Measurements from ENCODE around the gene TRIM36. TPM values are rescaled to one million over a fixed set of nuclear protein-coding genes. Genes with fewer than 3 reads are reported as not detected.

TRIM36 gene
- total RNA-seq, 1 donor from 2014 or later = 1.3 TPM

DNA sequence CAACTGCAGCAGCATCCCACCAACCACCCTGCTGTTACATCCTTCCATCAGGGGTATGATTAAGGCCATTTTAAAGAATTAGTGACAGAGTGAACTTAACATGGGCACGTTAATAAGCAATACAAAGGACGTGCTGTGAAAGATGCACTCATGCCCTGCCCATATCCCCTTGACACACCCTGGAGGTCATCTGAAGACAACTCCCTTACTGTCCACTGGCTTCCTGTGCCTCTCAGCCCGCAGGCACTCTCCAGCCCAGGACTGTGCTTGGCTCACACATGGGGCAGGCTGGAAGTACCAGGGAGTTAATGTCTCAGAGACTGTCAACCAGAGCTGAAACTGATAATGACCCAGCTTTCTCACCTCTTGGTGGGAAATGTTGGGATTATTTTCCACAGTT, 81.8 kb downstream of the TRIM36 start:
- Mint-ChIP-seq H3K4me1 (no peaks in the 10 kb centered on the region), H3K4me3 (no peak overlapping the region), H3K27ac (no peak overlapping the region), H3K9me3 (peaks cover 9% of the 10 kb centered on the region), H3K36me3 (no peaks in the 10 kb centered on the region), H3K27me3 (ENCODE audit: low read depth) (peaks cover 10% of the 10 kb centered on the region)
- TF ChIP-seq, protein P1, sequence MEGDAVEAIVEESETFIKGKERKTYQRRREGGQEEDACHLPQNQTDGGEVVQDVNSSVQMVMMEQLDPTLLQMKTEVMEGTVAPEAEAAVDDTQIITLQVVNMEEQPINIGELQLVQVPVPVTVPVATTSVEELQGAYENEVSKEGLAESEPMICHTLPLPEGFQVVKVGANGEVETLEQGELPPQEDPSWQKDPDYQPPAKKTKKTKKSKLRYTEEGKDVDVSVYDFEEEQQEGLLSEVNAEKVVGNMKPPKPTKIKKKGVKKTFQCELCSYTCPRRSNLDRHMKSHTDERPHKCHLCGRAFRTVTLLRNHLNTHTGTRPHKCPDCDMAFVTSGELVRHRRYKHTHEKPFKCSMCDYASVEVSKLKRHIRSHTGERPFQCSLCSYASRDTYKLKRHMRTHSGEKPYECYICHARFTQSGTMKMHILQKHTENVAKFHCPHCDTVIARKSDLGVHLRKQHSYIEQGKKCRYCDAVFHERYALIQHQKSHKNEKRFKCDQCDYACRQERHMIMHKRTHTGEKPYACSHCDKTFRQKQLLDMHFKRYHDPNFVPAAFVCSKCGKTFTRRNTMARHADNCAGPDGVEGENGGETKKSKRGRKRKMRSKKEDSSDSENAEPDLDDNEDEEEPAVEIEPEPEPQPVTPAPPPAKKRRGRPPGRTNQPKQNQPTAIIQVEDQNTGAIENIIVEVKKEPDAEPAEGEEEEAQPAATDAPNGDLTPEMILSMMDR (IDR thresholded peaks at IDR 0.05; ENCODE audit: unreplicated experiment) = no peak
- DNase-seq (ENCODE audit: low spot score in 2 of 2, unreplicated experiment in 2 of 2) = no peak

DNA sequence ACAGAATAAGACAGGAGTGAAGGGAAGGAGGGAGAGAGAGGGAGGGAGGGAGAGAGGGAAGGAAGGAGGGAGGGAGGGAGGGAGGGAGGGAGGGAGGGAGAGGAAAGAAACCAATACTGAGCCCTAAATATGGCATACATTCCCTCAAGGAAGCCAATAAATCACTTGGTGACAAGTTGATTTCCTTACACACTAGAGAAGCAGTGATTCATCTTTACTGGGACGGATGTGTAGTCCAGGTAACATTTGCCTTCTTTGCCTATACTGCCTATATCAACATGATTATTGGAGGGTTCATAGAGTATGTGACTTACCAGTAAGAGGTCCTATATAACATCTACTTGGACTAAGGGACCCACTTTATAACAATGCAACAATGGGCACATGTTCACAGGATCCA, 83.2 kb downstream of the TRIM36 start:
- Mint-ChIP-seq H3K4me3 (no peak overlapping the region), H3K27ac (no peak overlapping the region), H3K9me3 (peaks cover 9% of the 10 kb centered on the region), H3K36me3 (no peaks in the 10 kb centered on the region), H3K27me3 (ENCODE audit: low read depth) (peaks cover 14% of the 10 kb centered on the region), H3K4me1 (no peaks in the 10 kb centered on the region)
- TF ChIP-seq, protein P1 (IDR thresholded peaks at IDR 0.05; ENCODE audit: unreplicated experiment) = no peak
- no peak for DNase-seq (ENCODE audit: low spot score in 2 of 2, unreplicated experiment in 2 of 2)

DNA sequence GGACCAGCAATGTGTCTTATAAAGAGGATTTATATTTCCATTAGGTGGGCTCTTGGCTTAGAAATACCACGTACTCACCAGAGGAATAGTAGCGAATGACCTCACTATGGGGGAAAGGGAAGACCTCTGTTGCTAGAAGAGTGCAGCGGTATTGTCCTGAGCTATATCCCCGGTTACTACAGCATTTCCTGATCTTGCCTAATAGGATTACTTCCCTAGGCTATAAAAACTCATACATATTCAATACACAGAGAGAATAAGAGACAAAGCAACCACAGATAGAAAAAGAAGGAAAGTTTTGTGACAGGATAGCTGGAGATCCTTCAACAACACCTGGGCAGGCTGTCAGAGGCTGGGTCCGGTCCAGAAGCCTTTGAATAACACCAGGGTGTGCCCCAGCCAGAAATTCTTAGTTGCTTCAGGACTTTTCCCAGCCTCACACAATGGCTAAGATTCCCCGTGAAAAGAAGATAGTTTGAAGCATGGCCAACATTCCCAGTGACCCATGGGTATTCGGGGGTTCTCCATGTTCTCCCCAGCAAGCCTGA, 85.4 kb downstream of the TRIM36 start:
- TF ChIP-seq, protein P1 (IDR thresholded peaks at IDR 0.05; ENCODE audit: unreplicated experiment) = no peak
- Mint-ChIP-seq H3K27ac (no peak overlapping the region), H3K4me3 (no peak overlapping the region), H3K36me3 (no peaks in the 10 kb centered on the region), H3K9me3 (peaks cover 9% of the 10 kb centered on the region), H3K4me1 (no peaks in the 10 kb centered on the region), H3K27me3 (ENCODE audit: low read depth) (peaks cover 15% of the 10 kb centered on the region)
- no peak for DNase-seq (ENCODE audit: low spot score in 2 of 2, unreplicated experiment in 2 of 2)

DNA sequence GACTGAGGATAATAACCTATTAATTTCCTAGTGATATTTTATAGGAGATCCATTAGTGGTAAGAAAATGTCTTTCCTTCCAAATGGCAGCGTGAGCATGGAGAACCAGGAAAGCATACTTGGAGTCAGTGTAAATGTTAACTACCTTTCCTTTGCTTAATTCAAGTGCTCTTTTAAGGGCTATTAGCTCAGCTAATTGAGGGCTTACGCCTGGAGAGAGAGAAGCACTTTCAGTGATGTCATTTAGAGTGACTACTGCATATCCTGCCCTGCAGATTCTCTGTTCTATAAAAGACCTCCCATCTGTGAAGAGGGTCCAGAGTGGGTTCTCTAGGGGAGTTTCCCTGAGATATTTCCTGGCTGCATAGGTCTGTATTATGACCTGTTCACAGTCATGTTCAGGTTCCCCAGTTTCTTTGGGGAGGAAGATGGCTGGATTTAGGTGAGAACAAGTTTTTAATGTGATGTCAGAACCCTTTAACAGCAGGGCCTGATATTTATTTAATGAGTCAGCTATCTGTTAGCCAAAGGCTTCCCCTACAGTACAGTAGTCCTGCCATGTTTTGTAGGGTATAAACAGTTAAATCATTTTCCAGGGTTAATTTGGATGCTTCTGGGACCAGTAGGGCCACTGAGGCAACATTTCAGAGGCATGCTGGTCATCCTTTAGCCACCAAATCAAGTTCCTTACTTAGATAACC, 89.6 kb downstream of the TRIM36 start:
- no peak for DNase-seq (ENCODE audit: low spot score in 2 of 2, unreplicated experiment in 2 of 2)
- Mint-ChIP-seq H3K27ac (no peak overlapping the region), H3K4me1 (no peaks in the 10 kb centered on the region), H3K36me3 (no peaks in the 10 kb centered on the region), H3K4me3 (no peak overlapping the region), H3K27me3 (ENCODE audit: low read depth) (peaks cover 9% of the 10 kb centered on the region), H3K9me3 (peaks cover 14% of the 10 kb centered on the region)
- TF ChIP-seq, protein P1 (IDR thresholded peaks at IDR 0.05; ENCODE audit: unreplicated experiment) = no peak

Other genes starting within 250 kb of the TRIM36 start
- 40.3 to 41.6 TPM (median 40.9 TPM) in 3 replicates for gene PGGT1B, start 93.0 kb upstream of the TRIM36 start, total RNA-seq
- 8.8 to 9.6 TPM (median 9.1 TPM) in 3 replicates for gene CCDC112, start 126.7 kb upstream of the TRIM36 start, total RNA-seq

Data from mesothelial cell of epicardium (in vitro differentiated cells).